GM12892 (cell line): Measurements from ENCODE around the gene SYNDIG1.

ENCODE experiments used
- DNase-seq: peaks from one replicate; pipeline ENCODE4 v3.0.0; 2011; ENCODE audit not compliant: insufficient read length
- FAIRE-seq: peaks from 2 replicates; lab custom pipeline; 2011; peaks lifted over from hg19 to GRCh38; lab: Jason Lieb, UNC
- POLR2A ChIP-seq: IDR thresholded peaks from 2 replicates; pipeline ENCODE4 v1.6.1; 2011; ENCODE audit warnings: low read depth, low read length, control low read depth
- POLR2AphosphoS5 ChIP-seq: IDR thresholded peaks from 2 replicates; pipeline ENCODE4 v1.6.1; 2011; ENCODE audit warnings: low read depth, low read length, control low read depth
- TAF1 ChIP-seq: IDR thresholded peaks from 2 replicates; pipeline ENCODE4 v1.6.1; 2011; ENCODE audit warnings: low read depth, mild to moderate bottlenecking, control low read depth, low read length, borderline replicate concordance

SYNDIG1 gene

GRCh38 chr20:24568842-24569241, 99.4 kb downstream of the SYNDIG1 start:
- TF ChIP-seq TAF1 (no peak), POLR2AphosphoS5 (no peak), POLR2A (no peak)
- FAIRE-seq (no peak), DNase-seq (no peak)

- DNase-seq, result no peak
- TF ChIP-seq POLR2AphosphoS5, result no peak
- no peak for FAIRE-seq
Measured at GRCh38 chr20:24571159-24571558, 101.7 kb downstream of the SYNDIG1 start.

DNA sequence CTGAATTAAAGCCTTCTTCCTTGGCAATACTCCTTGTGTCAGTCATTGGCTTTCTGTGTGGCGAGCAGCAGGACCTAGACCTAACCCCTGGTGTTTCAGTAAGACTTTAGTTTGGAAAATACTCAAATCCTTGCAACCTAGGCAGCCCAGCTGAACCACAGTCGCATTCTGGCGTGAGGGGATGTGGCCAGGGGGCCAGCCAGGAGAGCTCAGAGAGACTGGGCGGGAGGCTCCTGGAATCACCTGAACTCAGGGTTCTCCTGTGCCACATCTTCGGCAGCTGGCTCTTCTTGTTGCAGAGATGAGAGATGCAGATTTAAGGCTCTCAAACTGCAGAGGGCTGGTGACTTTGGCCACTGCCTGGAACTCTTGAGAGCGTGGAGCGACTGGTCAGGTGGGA, 102.7 kb downstream of the SYNDIG1 start:
- DNase-seq (no peak), FAIRE-seq (no peak)

GRCh38 chr20:24572862-24573261, 103.4 kb downstream of the SYNDIG1 start:
- no peak for DNase-seq
- FAIRE-seq, result no peak
- no peak for TF ChIP-seq POLR2AphosphoS5
- TF ChIP-seq TAF1, result no peak
- TF ChIP-seq POLR2A, result no peak

More for the DNA sequence above, 102.7 kb downstream of the SYNDIG1 start:
- TF ChIP-seq POLR2A (no peak), POLR2AphosphoS5 (no peak), TAF1 (no peak)

- FAIRE-seq (no peak), DNase-seq (no peak)
- TF ChIP-seq POLR2A (no peak), TAF1 (no peak), POLR2AphosphoS5 (no peak)
Measured at GRCh38 chr20:24573557-24573956, 104.1 kb downstream of the SYNDIG1 start.

GRCh38 chr20:24574307-24574706, 104.9 kb downstream of the SYNDIG1 start:
- DNase-seq (no peak), FAIRE-seq (no peak)
- TF ChIP-seq TAF1 (no peak), POLR2A (no peak), POLR2AphosphoS5 (no peak)

DNA sequence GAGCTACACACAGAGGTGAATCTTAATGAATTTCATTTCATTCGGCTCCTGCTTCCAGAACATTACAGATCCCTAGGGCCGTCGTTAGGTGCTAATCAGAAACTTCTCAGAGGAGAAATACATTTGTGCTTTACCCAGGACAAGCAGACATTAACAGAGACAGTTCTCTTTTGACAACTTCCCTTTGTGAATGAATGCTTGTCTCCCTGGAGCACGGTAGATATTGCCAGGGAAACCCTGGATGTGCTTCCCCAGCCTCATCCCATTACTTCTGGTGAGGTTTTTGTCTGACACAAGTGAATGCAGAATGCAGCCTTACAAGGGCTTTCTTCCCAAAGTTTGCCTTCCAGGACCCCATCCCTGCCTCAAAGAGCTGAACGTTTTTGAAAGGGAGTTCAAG, 105.4 kb downstream of the SYNDIG1 start:
- FAIRE-seq (no peak), DNase-seq (no peak)
- TF ChIP-seq POLR2A, result no peak
- no peak for TF ChIP-seq TAF1
- TF ChIP-seq POLR2AphosphoS5, result no peak

DNA sequence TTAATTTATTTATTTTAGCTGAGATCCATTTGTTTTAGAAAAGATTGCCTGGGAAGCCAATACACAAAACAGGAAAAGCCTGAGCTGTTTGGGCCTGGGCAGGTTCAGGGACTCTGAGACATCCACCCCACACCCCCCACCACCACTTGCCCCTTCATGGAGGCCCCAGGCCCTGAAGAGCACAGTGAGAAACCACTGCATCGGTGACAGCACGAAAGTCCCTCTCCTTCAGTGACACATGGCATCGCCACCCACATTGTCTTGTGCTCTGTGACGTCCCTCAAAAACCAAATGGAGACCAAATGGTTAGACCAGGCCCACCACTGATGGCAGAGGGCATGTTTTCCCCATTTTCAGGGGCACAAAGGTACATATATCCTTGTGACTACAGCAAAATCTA, 106.4 kb downstream of the SYNDIG1 start:
- no peak for DNase-seq
- no peak for FAIRE-seq
- TF ChIP-seq POLR2AphosphoS5 (no peak), POLR2A (no peak), TAF1 (no peak)

DNA sequence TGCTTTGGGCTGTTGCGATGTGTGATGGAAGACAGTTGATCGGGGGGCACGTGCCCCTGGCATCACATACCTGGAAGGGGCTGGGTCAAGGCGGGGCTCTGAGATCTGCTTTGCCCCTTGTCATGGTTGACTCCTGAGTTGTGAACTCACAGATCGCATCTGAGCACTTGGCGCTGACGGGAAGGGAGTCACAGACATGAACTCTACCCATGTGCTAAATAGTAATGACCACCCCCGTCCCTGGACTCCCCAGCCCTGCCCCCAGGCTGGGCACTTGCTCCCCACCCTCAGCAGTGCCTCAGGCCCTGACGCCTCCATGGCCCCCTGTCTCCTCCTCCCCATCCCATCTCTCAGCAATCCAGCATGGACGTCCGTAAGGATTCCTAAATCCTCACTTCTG, 107.0 kb downstream of the SYNDIG1 start:
- no peak for DNase-seq
- FAIRE-seq, result no peak
- no peak for TF ChIP-seq POLR2A
- TF ChIP-seq TAF1, result no peak
- no peak for TF ChIP-seq POLR2AphosphoS5

DNA sequence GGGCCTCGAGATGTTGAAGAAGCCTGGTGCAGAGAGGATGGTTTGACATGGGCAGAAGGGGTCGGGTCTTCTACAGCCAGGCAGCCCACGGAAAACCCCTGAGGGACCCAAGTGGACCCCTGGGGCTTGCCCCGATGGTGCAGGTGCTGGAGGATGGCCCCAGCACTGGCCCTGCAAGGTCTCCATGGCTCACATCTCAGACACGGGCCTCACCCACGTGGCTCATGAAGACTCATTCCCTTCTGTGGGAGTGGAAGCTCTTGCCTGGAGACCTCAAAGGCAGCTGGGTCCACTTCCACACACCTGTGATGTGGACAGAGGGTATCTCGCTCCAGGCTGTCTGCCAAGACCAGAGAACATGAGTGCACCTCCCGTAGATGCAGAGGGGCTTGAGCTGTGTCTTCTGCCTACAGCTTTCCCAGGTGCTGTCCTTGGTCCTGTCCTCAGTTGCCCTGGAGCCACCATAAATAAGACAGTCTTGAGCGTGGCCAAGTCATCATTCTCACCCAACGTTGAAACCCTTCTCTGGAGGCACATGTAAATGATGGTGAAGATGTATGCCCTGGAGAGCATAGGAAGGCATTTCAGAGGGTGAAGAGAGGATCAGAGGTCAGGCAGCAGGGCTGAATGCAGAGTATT, 108.0 kb downstream of the SYNDIG1 start:
- DNase-seq (no peak), FAIRE-seq (no peak)
- TF ChIP-seq TAF1 (no peak), POLR2A (no peak), POLR2AphosphoS5 (no peak)

DNA sequence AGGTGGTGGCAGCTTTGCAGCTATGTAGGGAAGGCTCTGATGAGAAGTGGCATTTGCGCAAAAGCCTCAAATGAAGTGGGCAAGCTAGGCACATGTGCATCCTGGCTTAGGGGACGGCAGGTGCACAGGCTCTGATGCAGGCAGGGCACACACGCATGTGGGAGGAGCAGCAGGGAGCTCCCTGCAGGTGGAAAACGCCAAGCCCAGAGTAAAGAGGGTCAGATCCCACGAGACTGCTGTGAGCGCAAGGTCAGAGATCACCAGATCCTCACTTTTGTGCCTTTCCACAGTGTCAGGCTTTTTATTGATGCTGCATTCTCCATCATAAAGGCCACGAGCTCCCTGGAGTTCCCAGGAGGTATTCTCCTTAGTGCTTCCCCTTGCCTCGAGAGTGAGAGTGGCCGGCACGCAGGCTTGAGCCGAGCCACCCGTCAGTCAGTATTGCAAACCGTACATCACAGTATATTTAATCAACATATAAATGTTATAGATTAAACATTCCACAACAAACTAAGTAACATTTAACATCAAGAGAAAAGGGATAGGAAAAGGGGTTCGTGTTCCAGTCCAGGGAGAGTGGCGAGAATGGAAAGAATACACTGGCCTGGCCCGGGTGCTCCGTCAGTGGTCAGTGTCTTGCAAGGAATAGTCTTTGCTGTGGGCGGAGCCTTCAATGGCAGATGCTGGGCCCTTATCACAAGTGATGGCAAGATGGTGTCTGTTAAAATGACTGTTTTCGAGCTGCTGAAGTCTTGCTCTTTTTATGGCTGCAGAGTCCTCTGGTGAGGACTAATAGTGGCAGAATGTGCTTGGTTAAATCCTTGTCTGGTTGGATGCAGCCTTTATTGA, 109.4 kb downstream of the SYNDIG1 start:
- no peak for TF ChIP-seq TAF1
- no peak for TF ChIP-seq POLR2AphosphoS5
- TF ChIP-seq POLR2A, result no peak
- no peak for DNase-seq
- FAIRE-seq, result no peak

GRCh38 chr20:24579475-24579874, 110.0 kb downstream of the SYNDIG1 start:
- DNase-seq (no peak), FAIRE-seq (no peak)
- TF ChIP-seq POLR2AphosphoS5, result no peak
- no peak for TF ChIP-seq TAF1
- no peak for TF ChIP-seq POLR2A
